ENCODE measurements around the gene FAM200A.
"Not testable (repeated sequence)": the region's sequence is repeated elsewhere in the genome, so short reads cannot be mapped to it uniquely, and the experiment has no call there.

Gene FAM200A

GRCh38 chr7:99558306-99559174 lies 6.6 kb upstream of the FAM200A start, which contains the start of gene ZNF655:
TSS of gene ZNF655 (plus strand) at chr7:99558642. CDS start at chr7:99560560, 1,918 bp downstream.
- peak; percentile 85 for DNase-seq

GRCh38 chr7:99557940-99558305 lies 6.0 kb upstream of the FAM200A start:
- DNase-seq = no peak

GRCh38 chr7:99557196-99557607 lies 5.3 kb upstream of the FAM200A start:
- peak; percentile 9 for DNase-seq

GRCh38 chr7:99554939-99555338 lies 3.0 kb upstream of the FAM200A start:
- DNase-seq = no peak

DNA sequence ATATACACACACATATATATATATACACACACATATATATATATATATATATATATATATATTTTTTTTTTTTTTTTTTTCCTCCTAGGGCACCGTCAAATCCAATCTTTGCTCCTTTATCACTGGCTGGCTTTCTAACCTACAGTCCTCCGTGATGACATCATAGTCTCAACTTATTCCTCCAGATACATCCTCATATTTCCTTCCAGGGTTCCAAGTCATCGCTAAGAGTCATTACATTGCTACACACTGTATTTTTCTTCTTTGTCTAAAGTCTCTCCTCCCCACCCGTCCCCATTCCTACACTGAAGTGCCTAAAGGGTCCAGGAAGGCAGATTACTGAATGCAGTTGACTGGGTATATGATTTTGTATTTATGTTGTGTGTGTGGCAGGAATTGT lies 1.1 kb upstream of the FAM200A start:
- no peak for DNase-seq

GRCh38 chr7:99551334-99551733 lies 580 bp downstream of the FAM200A start:
- DNase-seq = no peak

GRCh38 chr7:99549545-99549944 lies 2.4 kb downstream of the FAM200A start:
- not testable (repeated sequence) for DNase-seq

- not testable (repeated sequence) for DNase-seq
Measured at GRCh38 chr7:99545308-99545707, 6.6 kb downstream of the FAM200A start.

- DNase-seq = no peak
Measured at GRCh38 chr7:99543916-99544315, 8.0 kb downstream of the FAM200A start.

- no peak for DNase-seq
Measured at GRCh38 chr7:99543081-99543671, 8.7 kb downstream of the FAM200A start.

- DNase-seq = no peak
Measured at GRCh38 chr7:99541212-99541611, 10.7 kb downstream of the FAM200A start.

GRCh38 chr7:99540542-99540941 lies 11.4 kb downstream of the FAM200A start:
- DNase-seq = no peak

DNA sequence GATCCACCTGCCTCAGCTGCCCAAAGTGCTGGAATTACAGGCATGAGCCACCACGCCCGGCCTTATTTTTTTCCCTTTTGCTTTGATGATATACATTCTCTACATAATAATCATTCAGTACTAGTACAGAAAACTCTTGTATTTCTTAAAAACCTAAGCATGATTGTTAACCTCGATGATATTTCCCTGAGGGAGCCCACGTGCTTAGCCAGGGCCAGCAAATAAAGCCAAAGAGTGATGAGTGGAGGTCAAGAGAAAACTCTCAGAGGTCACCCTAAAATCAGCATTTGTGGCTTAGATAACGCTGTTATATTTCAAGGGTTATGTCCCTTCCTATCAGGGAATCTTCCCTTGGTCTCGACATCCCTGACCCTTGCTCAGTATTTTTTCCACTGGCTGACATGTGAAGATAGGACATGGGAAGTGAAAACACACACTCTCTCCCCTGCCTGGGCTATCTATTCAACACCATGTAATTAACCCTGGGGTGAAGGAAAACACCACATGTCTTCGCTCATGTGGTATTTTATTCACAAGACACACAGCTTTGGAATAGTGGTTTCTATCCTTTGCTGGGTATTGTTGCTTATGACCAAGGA lies 12.6 kb downstream of the FAM200A start:
- DNase-seq = no peak

GRCh38 chr7:99535667-99536066 lies 16.2 kb downstream of the FAM200A start:
- DNase-seq = no peak

GRCh38 chr7:99531354-99531765 lies 20.6 kb downstream of the FAM200A start:
- no peak for DNase-seq

- peak; percentile 46 for DNase-seq
Measured at GRCh38 chr7:99525713-99526440, 26.0 kb downstream of the FAM200A start.

DNA sequence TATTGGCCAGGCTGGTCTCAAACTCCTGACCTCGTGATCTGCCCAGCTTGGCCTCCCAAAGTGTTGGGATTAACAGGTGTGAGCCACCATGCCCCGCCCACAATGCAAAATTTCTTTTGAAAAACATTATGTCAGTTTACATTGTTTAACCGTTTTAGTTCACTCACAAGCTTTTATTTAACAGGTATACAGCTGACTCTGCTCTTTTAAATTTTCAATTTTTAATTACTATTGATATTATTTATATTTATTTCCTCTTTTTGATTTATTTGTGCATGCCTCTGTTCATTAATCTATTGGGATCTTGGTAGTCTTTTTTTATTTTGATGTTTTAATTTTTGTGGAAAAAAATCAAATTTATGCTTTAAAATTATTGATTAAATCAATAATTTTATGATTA lies 30.5 kb downstream of the FAM200A start:
- no peak for DNase-seq

- no peak for DNase-seq
Measured at GRCh38 chr7:99514050-99514449, 37.9 kb downstream of the FAM200A start.

- DNase-seq = no peak
Measured at GRCh38 chr7:99505324-99505662, 46.6 kb downstream of the FAM200A start.

GRCh38 chr7:99504603-99505323 lies 47.2 kb downstream of the FAM200A start, which contains the start of gene ZKSCAN5:
TSS of gene ZKSCAN5 (plus strand) at chr7:99504662. CDS start at chr7:99506045, 1,383 bp downstream.
- DNase-seq = peak; percentile 96

- no peak for DNase-seq
Measured at GRCh38 chr7:99504281-99504602, 47.7 kb downstream of the FAM200A start.

DNA sequence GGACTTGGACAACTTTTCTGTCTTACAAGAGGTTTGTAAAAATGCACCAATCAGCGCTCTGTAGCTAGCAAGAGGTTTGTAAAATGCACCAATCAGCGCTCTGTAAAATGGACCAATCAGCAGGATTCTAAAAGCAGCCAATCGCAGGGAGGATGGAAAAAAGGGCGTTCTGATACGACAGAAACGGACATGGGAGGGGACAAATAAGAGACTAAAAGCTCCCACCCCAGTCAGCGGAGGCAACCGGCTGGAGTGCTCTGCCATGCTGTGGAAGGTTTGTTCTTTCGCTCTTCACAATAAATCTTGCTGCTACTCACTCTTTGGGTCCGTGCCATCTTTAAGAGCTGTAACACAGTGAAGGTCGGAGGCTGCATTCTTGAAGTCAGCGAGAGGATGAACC lies 50.7 kb downstream of the FAM200A start:
- peak; percentile 55 for DNase-seq

GRCh38 chr7:99500637-99501009 lies 51.3 kb downstream of the FAM200A start:
- DNase-seq = no peak

All from hematopoietic multipotent progenitor cell treated with erythropoietin and hydrocortisone succinate and interleukin-3 and kit ligand, for 8 days (in vitro differentiated cells).